Tibial nerve (tissue), 4 donors: ENCODE data around the gene TMEM187.

Experiments used
- EP300 ChIP-seq, 2 donors: sonication (generic); formaldehyde crosslinking; IDR thresholded peaks; one replicate each; pipeline ENCODE4 v1.6.1; 2017; ENCODE audit warnings: antibody characterized with exemption in 2 of 2, mild to moderate bottlenecking in 1 of 2
- POLR2A ChIP-seq, 2 donors: fragments of 450-650 bp; IDR thresholded peaks; one replicate each; pipeline ENCODE4 v1.6.1; 2017; ENCODE audit warnings: antibody characterized with exemption in 2 of 2, mild to moderate bottlenecking in 2 of 2, moderate library complexity in 2 of 2
- TF ChIP-seq, protein P1 (sequence below), 5 experiments: fragments of 200-600 bp in 3 of 5; fragments of 450-650 bp in 2 of 5; sonication (generic) in 3 of 5; IDR thresholded peaks; one replicate each; pipeline ENCODE4 v1.5.1; 2016 to 2019; ENCODE audit warnings: antibody characterized with exemption in 5 of 5, mild to moderate bottlenecking in 3 of 5, moderate library complexity in 2 of 5

DNA sequence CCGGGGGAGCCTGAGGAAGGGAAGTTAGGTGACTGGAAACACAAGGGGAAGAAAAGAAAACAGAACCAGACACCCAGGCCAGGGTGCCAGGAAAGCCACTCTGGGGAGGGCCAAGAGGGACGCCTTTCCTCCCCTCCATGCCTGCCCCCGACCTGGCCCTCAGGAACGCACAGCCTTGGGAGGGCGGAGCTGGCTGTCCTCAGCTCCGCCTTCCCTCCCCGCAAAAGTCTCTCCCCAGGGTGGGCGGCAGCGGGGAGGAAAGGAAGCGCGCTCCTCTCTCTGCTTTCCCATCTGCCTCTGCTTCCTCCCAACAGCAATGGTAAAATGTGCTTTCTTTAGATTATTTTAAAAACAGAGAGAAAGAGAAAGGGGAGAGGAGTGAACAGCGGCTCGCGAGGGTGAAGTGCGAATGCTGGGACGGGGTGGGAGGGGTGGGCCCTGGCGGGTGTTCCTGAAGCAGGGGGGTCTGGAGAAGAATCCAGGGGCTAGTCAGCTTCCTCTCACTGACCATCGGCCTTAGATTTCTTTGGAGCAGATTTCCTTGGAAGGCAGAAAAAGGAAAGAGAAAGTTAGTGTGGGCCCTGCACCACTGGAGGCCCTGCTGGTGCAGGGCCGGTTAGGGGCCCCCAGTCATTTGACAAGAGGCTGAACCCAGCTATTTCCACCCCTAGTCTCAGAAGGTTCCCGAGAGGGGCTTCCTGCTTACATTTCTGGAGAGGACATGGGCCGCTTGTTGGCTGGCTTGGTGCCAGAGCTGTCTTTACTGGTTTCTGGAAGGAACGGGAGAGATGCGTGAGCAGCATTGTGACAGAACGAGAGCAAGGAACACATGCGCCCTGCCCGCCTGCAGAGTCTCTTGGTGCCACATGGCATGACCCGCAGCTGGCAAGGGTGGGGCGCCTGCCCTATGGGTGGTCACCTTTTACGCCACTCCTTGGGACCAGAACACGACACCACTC is 23.4 kb upstream of the TMEM187 start:
- TF ChIP-seq, protein P1, sequence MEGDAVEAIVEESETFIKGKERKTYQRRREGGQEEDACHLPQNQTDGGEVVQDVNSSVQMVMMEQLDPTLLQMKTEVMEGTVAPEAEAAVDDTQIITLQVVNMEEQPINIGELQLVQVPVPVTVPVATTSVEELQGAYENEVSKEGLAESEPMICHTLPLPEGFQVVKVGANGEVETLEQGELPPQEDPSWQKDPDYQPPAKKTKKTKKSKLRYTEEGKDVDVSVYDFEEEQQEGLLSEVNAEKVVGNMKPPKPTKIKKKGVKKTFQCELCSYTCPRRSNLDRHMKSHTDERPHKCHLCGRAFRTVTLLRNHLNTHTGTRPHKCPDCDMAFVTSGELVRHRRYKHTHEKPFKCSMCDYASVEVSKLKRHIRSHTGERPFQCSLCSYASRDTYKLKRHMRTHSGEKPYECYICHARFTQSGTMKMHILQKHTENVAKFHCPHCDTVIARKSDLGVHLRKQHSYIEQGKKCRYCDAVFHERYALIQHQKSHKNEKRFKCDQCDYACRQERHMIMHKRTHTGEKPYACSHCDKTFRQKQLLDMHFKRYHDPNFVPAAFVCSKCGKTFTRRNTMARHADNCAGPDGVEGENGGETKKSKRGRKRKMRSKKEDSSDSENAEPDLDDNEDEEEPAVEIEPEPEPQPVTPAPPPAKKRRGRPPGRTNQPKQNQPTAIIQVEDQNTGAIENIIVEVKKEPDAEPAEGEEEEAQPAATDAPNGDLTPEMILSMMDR (IDR thresholded peaks at IDR 0.05) = no peak
- TF ChIP-seq POLR2A (IDR thresholded peaks at IDR 0.05) (no peak), EP300 (IDR thresholded peaks at IDR 0.05) (no peak)
